DND-41 (cell line): ENCODE results near the gene CDC45.

Source experiments
- ATAC-seq: fragments of 200-7000 bp; cut with Tn5 transposase; 3 replicates; pipeline ENCODE4 v1.9.1; 2021; ENCODE audit warnings: low read depth; ENCODE audit not compliant: insufficient read depth
- DNase-seq: peaks from one replicate; pipeline ENCODE4 v3.0.0-alpha.2; 2020
- H2AFZ ChIP-seq: 2 replicates; pipeline ENCODE4 v1.6.0; 2012; ENCODE audit warnings: low read depth, low read length
- H3K27ac ChIP-seq: 2 replicates; pipeline ENCODE4 v1.5.1; 2012; ENCODE audit warnings: low read length, inconsistent platforms
- H3K27me3 ChIP-seq: fragments of 200-600 bp; sonication (generic); 2 replicates; pipeline ENCODE4 v1.6.0; 2012; ENCODE audit warnings: low read length, mild to moderate bottlenecking, inconsistent platforms; ENCODE audit not compliant: insufficient read depth, poor library complexity
- H3K36me3 ChIP-seq: 2 replicates; pipeline ENCODE4 v1.5.1; 2012; ENCODE audit warnings: low read length, inconsistent platforms; ENCODE audit not compliant: insufficient read depth
- H3K4me1 ChIP-seq: 2 replicates; pipeline ENCODE4 v1.5.1; 2012; ENCODE audit warnings: mild to moderate bottlenecking, low read length; ENCODE audit not compliant: insufficient read depth
- H3K4me2 ChIP-seq: 2 replicates; pipeline ENCODE4 v1.6.0; 2012; ENCODE audit warnings: mild to moderate bottlenecking, moderate library complexity, low read length, inconsistent platforms; ENCODE audit not compliant: insufficient read depth
- H3K4me3 ChIP-seq, 2 experiments: fragments of 200-600 bp in 1 of 2; shearing (Covaris generic) in 1 of 2; 2 replicates each; pipeline ENCODE4 v1.5.1; 2012 to 2016; ENCODE audit warnings: inconsistent platforms in 2 of 2, low read length in 2 of 2, mild to moderate bottlenecking in 2 of 2, low read depth in 1 of 2, moderate library complexity in 1 of 2
- H3K79me2 ChIP-seq: 2 replicates; pipeline ENCODE4 v1.6.0; 2012; ENCODE audit warnings: low read length, inconsistent platforms; ENCODE audit not compliant: insufficient read depth
- H3K9ac ChIP-seq: 2 replicates; pipeline ENCODE4 v1.6.0; 2012; ENCODE audit warnings: low read depth, mild to moderate bottlenecking, inconsistent platforms, low read length, moderate library complexity
- H3K9me3 ChIP-seq: 2 replicates; pipeline ENCODE4 v1.5.1; 2012; ENCODE audit warnings: low read length, moderate library complexity, mild to moderate bottlenecking, inconsistent platforms; ENCODE audit not compliant: insufficient read depth, severe bottlenecking
- H4K20me1 ChIP-seq: 2 replicates; pipeline ENCODE4 v1.6.0; 2012; ENCODE audit warnings: low read length; ENCODE audit not compliant: insufficient read depth
- CTCF ChIP-seq: IDR thresholded peaks from 2 replicates; pipeline ENCODE4 v1.5.1; 2012; ENCODE audit warnings: borderline replicate concordance, low read length, moderate library complexity, mild to moderate bottlenecking; ENCODE audit not compliant: poor library complexity, severe bottlenecking; ENCODE audit errors: extremely low read depth
- EZH2 ChIP-seq: IDR thresholded peaks from 3 replicates; pipeline ENCODE4 v1.6.1; 2012; ENCODE audit warnings: borderline replicate concordance, low read depth, mild to moderate bottlenecking, moderate library complexity, low read length, inconsistent platforms; ENCODE audit not compliant: severe bottlenecking

Gene CDC45

GRCh38 chr22:19460036-19460435 lies 19.7 kb upstream of the CDC45 start:
- H3K27ac ChIP-seq: no peak overlapping the region
- no peaks in the 10 kb centered on the region for H3K9me3 ChIP-seq
- H3K36me3 ChIP-seq: peaks cover 79% of the 10 kb centered on the region
- H3K79me2 ChIP-seq: no peaks in the 10 kb centered on the region
- no peak overlapping the region for H3K4me3 ChIP-seq
- H4K20me1 ChIP-seq: 0 out of 2 replicates have a peak, but pooled peaks cover 3% of the 10 kb centered on the region
- no peaks in the 10 kb centered on the region for H3K27me3 ChIP-seq
- no peak overlapping the region for H3K4me2 ChIP-seq
- TF ChIP-seq CTCF: no peak
- no peak for TF ChIP-seq EZH2
- H3K4me1 ChIP-seq: no peaks in the 10 kb centered on the region
- H3K9ac ChIP-seq: no peak overlapping the region
- DNase-seq (no peak), ATAC-seq (no peak)
- H2AFZ ChIP-seq: no peak overlapping the region

- Histone ChIP-seq H3K27me3 (no peaks in the 10 kb centered on the region), H3K9me3 (no peaks in the 10 kb centered on the region), H2AFZ (no peak overlapping the region), H3K27ac (no peak overlapping the region), H3K4me3 (no peak overlapping the region), H3K9ac (no peak overlapping the region), H3K4me2 (no peak overlapping the region), H3K79me2 (no peaks in the 10 kb centered on the region), H4K20me1 (0 out of 2 replicates have a peak, but pooled peaks cover 3% of the 10 kb centered on the region), H3K4me1 (no peaks in the 10 kb centered on the region), H3K36me3 (peaks cover 78% of the 10 kb centered on the region)
- DNase-seq (no peak), ATAC-seq (no peak)
- no peak for TF ChIP-seq CTCF
Observed at GRCh38 chr22:19461506-19461905, 18.2 kb upstream of the CDC45 start.

GRCh38 chr22:19463008-19463407 lies 16.7 kb upstream of the CDC45 start:
- Histone ChIP-seq H3K27ac (no peak overlapping the region), H3K9ac (no peak overlapping the region), H4K20me1 (peaks cover 6% of the 10 kb centered on the region), H2AFZ (no peak overlapping the region), H3K36me3 (peaks cover 79% of the 10 kb centered on the region), H3K9me3 (no peaks in the 10 kb centered on the region), H3K4me3 (no peak overlapping the region), H3K27me3 (no peaks in the 10 kb centered on the region), H3K79me2 (no peaks in the 10 kb centered on the region), H3K4me1 (no peaks in the 10 kb centered on the region), H3K4me2 (no peak overlapping the region)
- no peak for DNase-seq
- TF ChIP-seq CTCF: no peak
- TF ChIP-seq EZH2: no peak
- no peak for ATAC-seq
